ENCODE measurements around the gene C2orf68. TPM values are rescaled to one million over a fixed set of nuclear protein-coding genes. Genes with fewer than 3 reads are reported as not detected.

The C2orf68 gene
- total RNA-seq, 2 donors from 2014 or later = 8.9 to 11.1 TPM

- peak within 1 kb of the TSS; percentile 90 to 98 for H3K27ac ChIP-seq
- H3K36me3 ChIP-seq = no peaks in the 10 kb centered on the region
- no peaks in the 10 kb centered on the region for H3K27me3 ChIP-seq
- no peak for DNase-seq (ENCODE audit: low spot score)
- peak within 1 kb of the TSS; percentile 63 to 68 for H3K4me3 ChIP-seq
- TF ChIP-seq CTCF (IDR thresholded peaks at IDR 0.05) = no peak
- peaks cover 4 to 63% of the 10 kb centered on the region in 2 donors for H3K4me1 ChIP-seq
- H3K9me3 ChIP-seq = no peaks in the 10 kb centered on the region
These were observed 27.5 kb downstream of the C2orf68 start, which contains the start of gene VAMP5 for GRCh38 chr2:85584354-85584856. TSS of gene VAMP5 (plus strand) at chr2:85584431. CDS start at chr2:85584491, 60 bp downstream.

DNA sequence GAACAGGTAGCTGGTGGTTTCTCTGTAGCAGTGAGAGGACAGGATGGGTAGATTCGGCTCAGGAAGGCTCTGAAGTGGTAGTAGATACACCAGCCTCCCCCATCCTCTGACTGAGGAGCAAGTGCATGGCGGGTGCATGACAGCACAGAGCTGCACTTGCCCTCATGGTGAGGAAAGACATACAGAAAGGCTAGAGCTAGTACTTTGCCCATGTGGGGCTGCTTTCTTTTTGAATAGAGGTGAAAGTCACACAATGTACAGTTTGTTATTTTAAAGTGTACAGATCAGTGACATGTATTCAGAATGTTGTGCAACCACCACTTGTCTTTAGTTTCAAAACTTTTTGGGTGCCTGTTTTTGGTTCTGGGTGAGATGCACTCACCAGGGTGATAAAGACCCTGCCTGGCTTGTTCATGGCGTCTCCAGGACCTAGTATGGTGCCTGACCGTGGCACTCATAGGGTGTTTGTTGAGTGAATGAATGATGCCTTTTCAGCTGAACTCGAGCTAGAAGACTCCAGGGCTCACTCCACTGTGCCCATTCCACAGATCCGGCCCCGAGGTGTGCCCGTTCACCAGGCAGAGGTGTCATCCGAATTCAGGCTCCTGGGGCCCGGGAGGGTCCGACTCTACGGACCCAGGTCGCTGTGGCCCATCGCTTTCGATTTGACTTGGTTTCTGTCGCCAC is 28.1 kb downstream of the C2orf68 start:
- no peaks in the 10 kb centered on the region for H3K36me3 ChIP-seq
- H3K4me1 ChIP-seq = peaks cover 0 to 63% of the 10 kb centered on the region in 2 donors
- H3K4me3 ChIP-seq = peak overlapping the region; percentile 63 to 68
- no peaks in the 10 kb centered on the region for H3K27me3 ChIP-seq
- DNase-seq (ENCODE audit: low spot score) = no peak
- TF ChIP-seq CTCF (IDR thresholded peaks at IDR 0.05) = no peak
- no peaks in the 10 kb centered on the region for H3K9me3 ChIP-seq
- H3K27ac ChIP-seq = peak overlapping the region; percentile 90 to 98

DNA sequence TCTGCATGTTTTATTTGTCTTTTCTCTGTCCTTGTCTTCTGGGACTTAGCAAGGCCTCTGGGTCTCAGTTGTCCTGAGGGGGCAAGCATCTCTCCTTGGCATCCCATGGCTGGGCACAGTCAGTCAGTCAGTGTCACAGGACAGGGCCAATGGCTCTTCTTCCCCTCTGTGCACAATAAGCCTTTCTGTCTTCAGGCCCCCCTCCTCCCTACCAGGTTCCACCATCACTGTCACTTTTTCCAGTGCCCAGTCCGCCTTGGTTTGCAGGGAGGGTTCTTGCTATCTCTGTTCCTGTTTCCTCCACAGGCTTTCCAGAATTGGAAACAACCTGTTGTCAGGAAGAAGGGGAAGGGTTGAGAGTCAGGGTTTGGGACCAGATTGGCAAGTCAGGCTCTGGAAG is 29.4 kb downstream of the C2orf68 start:
- no peak overlapping the region for H3K4me3 ChIP-seq
- DNase-seq (ENCODE audit: low spot score) = no peak
- H3K27me3 ChIP-seq = no peaks in the 10 kb centered on the region
- no peak overlapping the region for H3K27ac ChIP-seq
- H3K9me3 ChIP-seq = no peaks in the 10 kb centered on the region
- TF ChIP-seq CTCF (IDR thresholded peaks at IDR 0.05) = no peak
- H3K36me3 ChIP-seq = no peaks in the 10 kb centered on the region
- peaks cover 0 to 63% of the 10 kb centered on the region in 2 donors for H3K4me1 ChIP-seq

DNA sequence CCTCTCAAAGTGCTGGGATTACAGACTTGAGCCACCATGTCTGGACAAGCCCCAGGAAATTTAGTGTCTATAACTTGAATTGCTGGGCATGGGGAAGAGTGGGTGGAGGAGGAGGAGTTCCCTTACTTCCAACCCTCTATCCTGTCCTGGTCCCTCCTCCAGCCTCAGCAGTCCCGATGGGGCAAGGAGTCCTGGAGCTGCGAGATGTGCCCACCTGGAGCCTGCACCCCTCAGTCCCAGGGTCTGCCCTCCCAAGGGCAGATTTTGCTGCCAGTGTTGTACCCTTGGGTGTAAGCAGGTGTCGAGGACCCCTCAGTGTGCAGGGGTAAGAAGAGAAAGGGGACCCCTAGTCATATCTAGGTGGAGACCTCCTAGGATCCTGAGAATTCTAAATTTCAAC is 31.7 kb downstream of the C2orf68 start:
- Histone ChIP-seq H3K27me3 (no peaks in the 10 kb centered on the region), H3K4me1 (peaks cover 0 to 44% of the 10 kb centered on the region in 2 donors), H3K36me3 (no peaks in the 10 kb centered on the region), H3K9me3 (no peaks in the 10 kb centered on the region), H3K4me3 (no peak overlapping the region), H3K27ac (peak overlapping the region; percentile 80)
- TF ChIP-seq CTCF (IDR thresholded peaks at IDR 0.05) = no peak
- no peak for DNase-seq (ENCODE audit: low spot score)

DNA sequence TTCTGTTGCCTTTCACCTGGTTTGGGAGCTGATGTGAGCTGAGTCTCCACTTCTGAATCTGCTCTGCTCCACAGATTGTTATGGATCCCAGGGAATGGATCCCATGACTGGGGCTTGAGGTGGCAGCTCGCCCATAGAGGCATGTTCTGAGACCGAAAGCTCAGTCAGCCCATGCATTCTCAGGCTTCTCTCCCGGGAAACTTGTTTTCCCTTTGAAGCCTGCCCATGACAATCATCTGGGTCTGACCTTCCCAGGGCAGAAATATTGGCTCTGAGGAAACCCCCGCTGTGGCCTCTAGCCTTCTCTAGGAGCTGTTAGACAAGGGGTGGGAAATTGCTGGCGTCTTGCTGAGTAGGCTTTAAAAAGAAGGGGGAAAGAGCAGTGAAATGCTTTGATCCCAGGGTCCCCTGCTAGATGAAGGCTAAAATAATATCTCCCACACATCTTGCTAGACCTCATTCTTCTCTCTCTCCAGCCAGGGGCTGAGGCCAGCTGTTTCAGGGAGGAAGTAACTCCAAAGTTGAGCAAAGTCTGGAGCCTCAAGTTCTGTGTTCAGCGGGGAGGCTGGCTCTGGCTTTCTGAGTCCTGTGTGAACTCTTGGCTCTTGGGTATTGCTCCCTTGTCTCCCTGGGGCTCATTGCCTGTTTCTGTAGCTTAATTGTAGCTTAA is 32.5 kb downstream of the C2orf68 start:
- H3K27me3 ChIP-seq = no peaks in the 10 kb centered on the region
- peaks cover 0 to 37% of the 10 kb centered on the region in 2 donors for H3K4me1 ChIP-seq
- no peaks in the 10 kb centered on the region for H3K9me3 ChIP-seq
- TF ChIP-seq CTCF (IDR thresholded peaks at IDR 0.05) = no peak
- no peak overlapping the region for H3K4me3 ChIP-seq
- H3K27ac ChIP-seq = peak overlapping the region; percentile 80
- peak; percentile 67 for DNase-seq (ENCODE audit: low spot score)
- no peaks in the 10 kb centered on the region for H3K36me3 ChIP-seq
